Measurements from ENCODE around the gene LATS1.

Gene LATS1

GRCh38 chr6:149660028-149660427, 57.9 kb downstream of the LATS1 start:
- no peak for DNase-seq (ENCODE audit: low read depth in 2 of 2)

GRCh38 chr6:149657441-149657840, 60.5 kb downstream of the LATS1 start:
- DNase-seq (ENCODE audit: low read depth in 2 of 2), result no peak

- no peak for DNase-seq (ENCODE audit: low read depth in 2 of 2)
These were observed 66.8 kb downstream of the LATS1 start for GRCh38 chr6:149651056-149651455.

GRCh38 chr6:149648148-149649145, 69.5 kb downstream of the LATS1 start, which contains the start of gene KATNA1:
Gene KATNA1, minus strand, starts transcription at chr6:149648714. Its CDS starts 10,167 bp downstream, at chr6:149638547.
- DNase-seq (ENCODE audit: low read depth in 2 of 2), result peak; percentile 40

- DNase-seq (ENCODE audit: low read depth in 2 of 2), result no peak
These were observed 71.3 kb downstream of the LATS1 start for GRCh38 chr6:149646599-149646998.

GRCh38 chr6:149642829-149643580, 74.9 kb downstream of the LATS1 start:
- DNase-seq (ENCODE audit: low read depth in 2 of 2), result no peak

- peak; percentile 27 to 37 for DNase-seq (ENCODE audit: low read depth in 2 of 2)
These were observed 81.8 kb downstream of the LATS1 start for GRCh38 chr6:149636124-149636523.

- DNase-seq (ENCODE audit: low read depth in 2 of 2), result no peak
These were observed 83.6 kb downstream of the LATS1 start for GRCh38 chr6:149634315-149634714.

- DNase-seq (ENCODE audit: low read depth in 2 of 2), result no peak
These were observed 88.9 kb downstream of the LATS1 start for GRCh38 chr6:149628875-149629510.

- DNase-seq (ENCODE audit: low read depth in 2 of 2), result no peak
These were observed 90.2 kb downstream of the LATS1 start for GRCh38 chr6:149627672-149628071.

- DNase-seq (ENCODE audit: low read depth in 2 of 2), result no peak
These were observed 102.1 kb downstream of the LATS1 start for GRCh38 chr6:149615805-149616204.

- DNase-seq (ENCODE audit: low read depth in 2 of 2), result no peak
These were observed 103.6 kb downstream of the LATS1 start for GRCh38 chr6:149614337-149614736.

- DNase-seq (ENCODE audit: low read depth in 2 of 2), result no peak
These were observed 109.4 kb downstream of the LATS1 start for GRCh38 chr6:149608381-149608982.

Measured in fibroblast of skin of left quadriceps (primary cell).